ENCODE measurements around the gene RAPGEF5.

Gene RAPGEF5

DNA sequence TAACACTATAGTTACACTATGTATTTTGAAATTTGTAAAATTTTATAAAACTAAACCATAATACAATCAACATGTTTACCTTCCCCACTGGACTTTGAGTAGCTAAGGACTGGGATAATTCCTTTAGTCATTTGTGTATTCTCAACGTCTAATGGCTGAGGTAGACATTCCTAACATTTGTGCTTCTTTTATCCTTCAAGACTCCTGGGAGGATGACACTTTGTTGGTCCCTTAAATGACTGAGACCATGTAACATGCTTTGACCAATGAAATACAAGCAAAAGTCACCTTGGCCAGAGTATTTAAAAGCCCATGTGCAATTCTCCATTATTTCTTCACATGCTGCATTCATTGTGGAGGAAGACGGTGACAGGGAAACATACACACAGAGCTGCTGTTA lies 18.5 kb downstream of the RAPGEF5 start:
- no peak for DNase-seq (ENCODE audit: low spot score)
- TF ChIP-seq, protein P1, sequence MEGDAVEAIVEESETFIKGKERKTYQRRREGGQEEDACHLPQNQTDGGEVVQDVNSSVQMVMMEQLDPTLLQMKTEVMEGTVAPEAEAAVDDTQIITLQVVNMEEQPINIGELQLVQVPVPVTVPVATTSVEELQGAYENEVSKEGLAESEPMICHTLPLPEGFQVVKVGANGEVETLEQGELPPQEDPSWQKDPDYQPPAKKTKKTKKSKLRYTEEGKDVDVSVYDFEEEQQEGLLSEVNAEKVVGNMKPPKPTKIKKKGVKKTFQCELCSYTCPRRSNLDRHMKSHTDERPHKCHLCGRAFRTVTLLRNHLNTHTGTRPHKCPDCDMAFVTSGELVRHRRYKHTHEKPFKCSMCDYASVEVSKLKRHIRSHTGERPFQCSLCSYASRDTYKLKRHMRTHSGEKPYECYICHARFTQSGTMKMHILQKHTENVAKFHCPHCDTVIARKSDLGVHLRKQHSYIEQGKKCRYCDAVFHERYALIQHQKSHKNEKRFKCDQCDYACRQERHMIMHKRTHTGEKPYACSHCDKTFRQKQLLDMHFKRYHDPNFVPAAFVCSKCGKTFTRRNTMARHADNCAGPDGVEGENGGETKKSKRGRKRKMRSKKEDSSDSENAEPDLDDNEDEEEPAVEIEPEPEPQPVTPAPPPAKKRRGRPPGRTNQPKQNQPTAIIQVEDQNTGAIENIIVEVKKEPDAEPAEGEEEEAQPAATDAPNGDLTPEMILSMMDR (IDR thresholded peaks at IDR 0.05; ENCODE audit: extremely low read depth, missing control alignments), result no peak

DNA sequence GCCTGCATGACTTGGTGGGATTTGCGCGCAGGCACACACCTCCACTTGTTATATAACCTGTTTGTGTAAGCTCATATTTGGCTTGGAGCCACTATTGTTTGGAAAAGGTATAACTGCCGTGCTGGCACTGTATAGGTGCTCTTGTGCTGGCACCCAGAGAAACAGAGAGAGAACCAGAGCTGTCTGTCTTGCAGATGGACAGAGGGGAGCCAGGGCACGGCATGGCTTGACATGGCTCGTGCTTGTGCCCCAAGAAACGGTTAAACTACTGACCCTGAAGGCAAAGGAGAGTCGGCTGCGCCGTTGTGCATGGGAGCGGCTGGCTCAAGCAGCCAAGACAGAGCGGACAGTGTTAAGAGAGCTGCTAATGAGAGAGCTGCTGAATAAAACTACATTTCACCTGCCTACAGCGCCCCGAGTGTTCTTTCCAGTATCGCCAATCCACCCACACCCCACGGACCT lies 23.2 kb downstream of the RAPGEF5 start:
- DNase-seq (ENCODE audit: low spot score), result no peak
- TF ChIP-seq, protein P1 (IDR thresholded peaks at IDR 0.05; ENCODE audit: extremely low read depth, missing control alignments), result no peak

DNA sequence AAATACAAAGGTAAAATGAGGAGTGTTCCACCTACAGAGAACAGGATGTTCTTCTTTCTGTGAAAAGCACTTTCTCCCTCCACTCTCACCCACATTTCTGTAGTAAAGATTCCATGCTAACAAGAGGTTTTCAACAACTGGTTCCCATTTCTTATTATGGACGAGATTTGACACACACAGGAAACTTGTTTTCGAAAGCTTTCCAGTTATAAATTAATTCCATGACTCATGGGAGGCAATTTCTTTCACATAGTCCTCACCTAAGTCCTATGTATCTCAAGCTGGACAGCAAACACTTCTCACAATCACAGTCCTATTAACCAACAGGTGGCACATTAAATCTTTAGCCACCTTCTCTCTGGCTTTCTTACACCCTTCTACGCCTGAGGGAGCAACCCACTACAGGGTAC lies 24.5 kb downstream of the RAPGEF5 start:
- TF ChIP-seq, protein P1 (IDR thresholded peaks at IDR 0.05; ENCODE audit: extremely low read depth, missing control alignments), result no peak

DNA sequence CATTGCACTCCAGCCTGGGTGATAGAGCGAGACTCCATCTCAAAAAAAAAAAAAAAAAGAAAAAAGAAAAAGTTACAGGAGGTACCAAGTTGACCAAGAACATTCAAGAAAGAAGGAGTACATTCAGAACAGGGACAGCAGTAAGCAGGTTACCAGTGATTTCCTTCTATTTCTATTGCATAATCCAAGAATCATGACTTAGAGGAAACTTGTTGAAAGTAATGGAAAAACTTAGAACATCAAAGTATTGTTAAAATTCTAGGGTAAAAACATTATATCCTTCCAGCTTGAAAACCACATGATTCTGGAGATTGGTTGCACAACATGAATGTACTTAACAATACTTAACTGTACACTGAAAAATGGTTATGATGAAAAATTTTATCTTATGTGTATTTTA lies 25.2 kb downstream of the RAPGEF5 start:
- TF ChIP-seq, protein P1 (IDR thresholded peaks at IDR 0.05; ENCODE audit: extremely low read depth, missing control alignments), result no peak
- DNase-seq (ENCODE audit: low spot score), result no peak

More for the DNA sequence above, 24.5 kb downstream of the RAPGEF5 start:
- DNase-seq (ENCODE audit: low spot score), result no peak

DNA sequence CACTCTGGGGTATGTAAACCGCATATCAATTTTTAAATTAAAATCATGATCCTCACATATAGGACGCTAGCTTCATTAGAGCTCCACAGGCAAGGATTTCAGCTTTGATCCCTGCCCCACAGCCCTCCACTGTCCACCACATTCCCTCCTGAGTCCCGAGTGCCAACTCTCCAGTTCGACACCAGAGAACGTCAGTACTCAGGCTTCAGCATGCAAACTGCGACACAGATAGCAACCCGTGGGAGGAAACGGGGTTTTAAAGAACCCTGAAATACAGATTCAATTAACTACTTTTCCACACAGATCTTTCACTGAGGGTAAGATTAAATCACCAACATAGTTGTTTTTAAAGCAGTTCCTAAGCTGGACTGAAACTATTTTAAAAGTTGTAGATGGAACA lies 26.1 kb downstream of the RAPGEF5 start:
- no peak for DNase-seq (ENCODE audit: low spot score)
- TF ChIP-seq, protein P1 (IDR thresholded peaks at IDR 0.05; ENCODE audit: extremely low read depth, missing control alignments), result no peak

DNA sequence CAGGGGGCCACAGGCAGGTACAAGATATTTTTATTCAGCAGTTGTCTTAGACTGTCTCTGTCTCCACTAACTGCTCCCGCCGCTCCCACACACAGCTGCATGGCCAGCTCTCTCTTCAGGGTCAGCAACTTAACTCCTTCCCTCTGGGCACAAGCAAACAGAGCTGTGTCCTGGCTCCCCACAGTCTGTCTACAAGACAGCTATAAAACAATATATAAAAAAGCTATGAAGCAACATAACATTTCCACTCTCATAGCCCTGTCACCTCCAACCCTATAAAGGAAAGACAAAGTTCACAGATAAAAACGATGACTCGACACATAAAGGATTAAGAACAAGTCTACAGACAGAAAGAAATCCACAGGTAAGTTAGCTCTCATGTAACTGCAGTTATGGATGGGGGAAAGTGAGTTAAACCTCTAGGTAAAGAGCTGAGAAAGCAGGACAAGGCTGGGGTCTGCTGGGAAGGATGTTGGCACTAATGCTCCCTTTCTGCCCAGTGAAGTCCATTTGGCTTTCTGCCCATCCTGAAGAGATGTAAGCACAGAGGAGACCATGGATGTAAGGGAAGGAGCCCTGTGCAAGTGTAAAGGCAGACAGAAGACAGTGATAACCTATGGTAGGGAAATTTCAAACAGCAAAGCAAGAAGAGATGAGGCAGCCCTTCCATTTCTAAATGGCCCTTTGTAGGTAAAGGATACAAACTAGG lies 27.0 kb downstream of the RAPGEF5 start:
- DNase-seq (ENCODE audit: low spot score), result no peak
- TF ChIP-seq, protein P1 (IDR thresholded peaks at IDR 0.05; ENCODE audit: extremely low read depth, missing control alignments), result no peak

DNA sequence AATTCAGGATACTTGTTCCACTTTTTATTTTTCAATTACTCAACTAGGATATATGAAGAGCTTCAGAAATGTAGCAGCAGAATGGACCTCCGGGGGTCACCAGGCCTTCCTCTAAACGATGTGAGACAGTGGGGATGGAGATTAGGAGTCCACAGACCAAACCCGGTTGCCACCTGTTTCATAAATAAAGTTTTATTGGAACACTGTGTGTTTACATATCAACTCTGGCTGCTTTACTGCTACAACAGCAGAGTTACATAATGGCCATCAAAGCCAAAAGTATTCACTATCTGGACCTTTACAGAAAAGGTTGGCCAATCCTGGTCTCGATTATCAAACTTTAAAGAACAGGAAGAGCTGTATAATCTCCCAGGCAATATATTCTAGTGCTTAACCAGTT lies 30.8 kb downstream of the RAPGEF5 start:
- no peak for DNase-seq (ENCODE audit: low spot score)
- TF ChIP-seq, protein P1 (IDR thresholded peaks at IDR 0.05; ENCODE audit: extremely low read depth, missing control alignments), result no peak
